Liver (tissue), 3 donors: ENCODE measurements around the gene RIT2.

ENCODE experiments used
- EGR1 ChIP-seq, 2 donors: IDR thresholded peaks; 2 replicates each; pipeline ENCODE4 v1.6.1; 2016 to 2018; ENCODE audit warnings: antibody characterized with exemption in 2 of 2, low read depth in 2 of 2
- FOXA1 ChIP-seq: IDR thresholded peaks from 2 replicates; pipeline ENCODE4 v1.6.1; 2016; ENCODE audit warnings: antibody characterized with exemption
- GABPA ChIP-seq, 2 donors: IDR thresholded peaks in 1 of 2; conservative IDR thresholded peaks in 1 of 2; 2 replicates each; pipeline ENCODE4 v1.6.1; 2016; ENCODE audit warnings: antibody characterized with exemption in 2 of 2, mild to moderate bottlenecking in 1 of 2, moderate library complexity in 1 of 2
- HNF4G ChIP-seq: IDR thresholded peaks from 2 replicates; pipeline ENCODE4 v1.6.1; 2016; ENCODE audit warnings: antibody characterized with exemption
- JUND ChIP-seq, 2 donors: IDR thresholded peaks; 2 replicates each; pipeline ENCODE4 v1.6.1; 2016; ENCODE audit warnings: antibody characterized with exemption in 2 of 2
- RAD21 ChIP-seq, 2 donors: IDR thresholded peaks; 2 replicates each; pipeline ENCODE4 v1.6.1; 2016; ENCODE audit warnings: antibody characterized with exemption in 2 of 2, mild to moderate bottlenecking in 2 of 2
- RXRA ChIP-seq, 2 donors: IDR thresholded peaks; 2 replicates each; pipeline ENCODE4 v1.6.1; 2017 to 2018; ENCODE audit warnings: antibody characterized with exemption in 2 of 2, mild to moderate bottlenecking in 1 of 2
- SP1 ChIP-seq: IDR thresholded peaks from 2 replicates; pipeline ENCODE4 v1.6.1; 2018; ENCODE audit warnings: antibody characterized with exemption, mild to moderate bottlenecking
- TAF1 ChIP-seq: conservative IDR thresholded peaks from 2 replicates; pipeline ENCODE4 v1.6.1; 2016; ENCODE audit warnings: antibody characterized with exemption, mild to moderate bottlenecking
- YY1 ChIP-seq: IDR thresholded peaks from 2 replicates; pipeline ENCODE4 v1.6.1; 2016; ENCODE audit warnings: antibody characterized with exemption, mild to moderate bottlenecking
- TF ChIP-seq, protein P1 (sequence below): fragments of 150-350 bp; IDR thresholded peaks from 2 replicates; pipeline ENCODE4 v1.5.1; 2017; ENCODE audit warnings: improper control_type of control experiment, low read depth, low read length; ENCODE audit not compliant: missing input control
- TF ChIP-seq, protein P2 (sequence below): IDR thresholded peaks from 2 replicates; pipeline ENCODE4 v1.6.1; 2016; ENCODE audit warnings: antibody characterized with exemption
- TF ChIP-seq, protein P3 (sequence below): IDR thresholded peaks from 2 replicates; pipeline ENCODE4 v1.6.1; 2016; ENCODE audit warnings: antibody characterized with exemption, mild to moderate bottlenecking
- TF ChIP-seq, protein P4 (sequence below): IDR thresholded peaks from 2 replicates; pipeline ENCODE4 v1.6.1; 2016; ENCODE audit warnings: antibody characterized with exemption
- donor health status: healthy.
- donor health status: healthy.

DNA sequence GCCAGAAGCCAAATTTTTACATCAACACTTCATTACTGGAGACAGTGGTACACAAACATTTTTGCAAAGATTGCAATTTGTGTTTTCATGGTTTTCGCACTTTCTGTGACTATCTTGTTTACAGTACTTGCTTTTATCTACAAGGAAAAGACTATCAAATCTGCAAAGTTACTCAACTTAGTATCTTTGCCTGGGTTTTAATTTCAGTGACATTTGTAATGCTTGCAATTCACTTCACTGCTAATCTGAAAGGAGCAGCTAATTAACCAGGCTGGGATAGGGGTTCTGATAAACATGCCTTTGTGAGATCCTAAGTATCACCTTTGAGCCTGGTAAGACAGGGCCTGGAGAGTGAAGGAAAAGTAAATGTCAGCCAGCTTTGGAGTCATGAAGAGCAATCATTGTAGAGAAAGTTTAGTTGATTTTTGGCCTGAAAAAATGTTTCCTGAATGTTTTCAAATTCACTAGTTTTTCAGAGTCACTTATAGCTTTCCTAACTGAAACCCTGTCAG lies 194.2 kb downstream of the RIT2 start:
- TF ChIP-seq, protein P1, sequence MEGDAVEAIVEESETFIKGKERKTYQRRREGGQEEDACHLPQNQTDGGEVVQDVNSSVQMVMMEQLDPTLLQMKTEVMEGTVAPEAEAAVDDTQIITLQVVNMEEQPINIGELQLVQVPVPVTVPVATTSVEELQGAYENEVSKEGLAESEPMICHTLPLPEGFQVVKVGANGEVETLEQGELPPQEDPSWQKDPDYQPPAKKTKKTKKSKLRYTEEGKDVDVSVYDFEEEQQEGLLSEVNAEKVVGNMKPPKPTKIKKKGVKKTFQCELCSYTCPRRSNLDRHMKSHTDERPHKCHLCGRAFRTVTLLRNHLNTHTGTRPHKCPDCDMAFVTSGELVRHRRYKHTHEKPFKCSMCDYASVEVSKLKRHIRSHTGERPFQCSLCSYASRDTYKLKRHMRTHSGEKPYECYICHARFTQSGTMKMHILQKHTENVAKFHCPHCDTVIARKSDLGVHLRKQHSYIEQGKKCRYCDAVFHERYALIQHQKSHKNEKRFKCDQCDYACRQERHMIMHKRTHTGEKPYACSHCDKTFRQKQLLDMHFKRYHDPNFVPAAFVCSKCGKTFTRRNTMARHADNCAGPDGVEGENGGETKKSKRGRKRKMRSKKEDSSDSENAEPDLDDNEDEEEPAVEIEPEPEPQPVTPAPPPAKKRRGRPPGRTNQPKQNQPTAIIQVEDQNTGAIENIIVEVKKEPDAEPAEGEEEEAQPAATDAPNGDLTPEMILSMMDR = no peak
- TF ChIP-seq YY1 (no peak), RAD21 (IDR thresholded peaks at IDR 0.05) (no peak), JUND (IDR thresholded peaks at IDR 0.05) (no peak), EGR1 (IDR thresholded peaks at IDR 0.05; ENCODE audit: low read depth in 2 of 2) (no peak), GABPA (IDR thresholded peaks at IDR 0.05 in 1 of 2, conservative IDR thresholded peaks at IDR 0.05 in 1 of 2) (no peak), SP1 (no peak), RXRA (IDR thresholded peaks at IDR 0.05) (no peak), TAF1 (no peak), FOXA1 (no peak), HNF4G (no peak)
- TF ChIP-seq, protein P2, sequence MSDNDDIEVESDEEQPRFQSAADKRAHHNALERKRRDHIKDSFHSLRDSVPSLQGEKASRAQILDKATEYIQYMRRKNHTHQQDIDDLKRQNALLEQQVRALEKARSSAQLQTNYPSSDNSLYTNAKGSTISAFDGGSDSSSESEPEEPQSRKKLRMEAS = no peak
- TF ChIP-seq, protein P3, sequence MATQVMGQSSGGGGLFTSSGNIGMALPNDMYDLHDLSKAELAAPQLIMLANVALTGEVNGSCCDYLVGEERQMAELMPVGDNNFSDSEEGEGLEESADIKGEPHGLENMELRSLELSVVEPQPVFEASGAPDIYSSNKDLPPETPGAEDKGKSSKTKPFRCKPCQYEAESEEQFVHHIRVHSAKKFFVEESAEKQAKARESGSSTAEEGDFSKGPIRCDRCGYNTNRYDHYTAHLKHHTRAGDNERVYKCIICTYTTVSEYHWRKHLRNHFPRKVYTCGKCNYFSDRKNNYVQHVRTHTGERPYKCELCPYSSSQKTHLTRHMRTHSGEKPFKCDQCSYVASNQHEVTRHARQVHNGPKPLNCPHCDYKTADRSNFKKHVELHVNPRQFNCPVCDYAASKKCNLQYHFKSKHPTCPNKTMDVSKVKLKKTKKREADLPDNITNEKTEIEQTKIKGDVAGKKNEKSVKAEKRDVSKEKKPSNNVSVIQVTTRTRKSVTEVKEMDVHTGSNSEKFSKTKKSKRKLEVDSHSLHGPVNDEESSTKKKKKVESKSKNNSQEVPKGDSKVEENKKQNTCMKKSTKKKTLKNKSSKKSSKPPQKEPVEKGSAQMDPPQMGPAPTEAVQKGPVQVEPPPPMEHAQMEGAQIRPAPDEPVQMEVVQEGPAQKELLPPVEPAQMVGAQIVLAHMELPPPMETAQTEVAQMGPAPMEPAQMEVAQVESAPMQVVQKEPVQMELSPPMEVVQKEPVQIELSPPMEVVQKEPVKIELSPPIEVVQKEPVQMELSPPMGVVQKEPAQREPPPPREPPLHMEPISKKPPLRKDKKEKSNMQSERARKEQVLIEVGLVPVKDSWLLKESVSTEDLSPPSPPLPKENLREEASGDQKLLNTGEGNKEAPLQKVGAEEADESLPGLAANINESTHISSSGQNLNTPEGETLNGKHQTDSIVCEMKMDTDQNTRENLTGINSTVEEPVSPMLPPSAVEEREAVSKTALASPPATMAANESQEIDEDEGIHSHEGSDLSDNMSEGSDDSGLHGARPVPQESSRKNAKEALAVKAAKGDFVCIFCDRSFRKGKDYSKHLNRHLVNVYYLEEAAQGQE = no peak
- TF ChIP-seq, protein P4, sequence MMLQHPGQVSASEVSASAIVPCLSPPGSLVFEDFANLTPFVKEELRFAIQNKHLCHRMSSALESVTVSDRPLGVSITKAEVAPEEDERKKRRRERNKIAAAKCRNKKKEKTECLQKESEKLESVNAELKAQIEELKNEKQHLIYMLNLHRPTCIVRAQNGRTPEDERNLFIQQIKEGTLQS = no peak
